ENCODE measurements around the gene GNA12. TPM values are rescaled to one million over a fixed set of nuclear protein-coding genes. Genes with fewer than 3 reads are reported as not detected.

GNA12 gene
- total and polyA plus RNA-seq, 9 of the 15 experiments (the other 6 are each of a cell fraction or from before 2014, with no cell fraction given): 0.65 to 32.7 (median 9.6) TPM

- TF ChIP-seq SMAD4 (CRISPR knock-in tag; conservative IDR thresholded peaks at IDR 0.05) (peak; percentile 50), ATF7 (IDR thresholded peaks at IDR 0.05) (no peak), RCOR1 (IDR thresholded peaks at IDR 0.05; ENCODE audit: borderline replicate concordance in 1 of 2, low read depth in 2 of 2, low read length in 2 of 2) (0 out of 4 replicates have a peak, but pooled peaks of 1 of the 2 experiments have one; percentile 34), ZNF785 (CRISPR knock-in tag; IDR thresholded peaks at IDR 0.05) (no peak), MEIS2 (IDR thresholded peaks at IDR 0.05; ENCODE audit: partially characterized antibody) (peak; percentile 10), MYC (IDR thresholded peaks at IDR 0.05; ENCODE audit: low read depth, low read length) (0 out of 2 replicates have a peak, but pooled peaks have one; percentile 31), MYC (CRISPR knock-in tag; IDR thresholded peaks at IDR 0.05; ENCODE audit: borderline replicate concordance, low read depth) (no peak), CBFA2T3 (IDR thresholded peaks at IDR 0.05) (peak; percentile 19; the same call in 1 of the 2 replicates), MEF2D (tag; conservative IDR thresholded peaks at IDR 0.05; ENCODE audit: low read depth) (peak; percentile 94), TBL1XR1 (IDR thresholded peaks at IDR 0.05; ENCODE audit: low read length in 2 of 2) (0 out of 4 replicates have a peak, but pooled peaks of 1 of the 2 experiments have one; percentile 21), ZNF583 (CRISPR knock-in tag; IDR thresholded peaks at IDR 0.05) (no peak), CBX8 (IDR thresholded peaks at IDR 0.05; ENCODE audit: borderline replicate concordance, extremely low read depth, low read depth, low read length, poor library complexity, severe bottlenecking) (no peak), ATF1 (CRISPR knock-in tag; IDR thresholded peaks at IDR 0.05) (no peak), ATF1 (tag; IDR thresholded peaks at IDR 0.05) (peak; percentile 24; the same call in 1 of the 2 replicates), LEF1 (IDR thresholded peaks at IDR 0.05) (0 out of 2 replicates have a peak, but pooled peaks have one; percentile 23), MAX (CRISPR knock-in tag; IDR thresholded peaks at IDR 0.05) (peak; percentile 54), BACH1 (tag; IDR thresholded peaks at IDR 0.05) (peak; percentile 40; the same call in 1 of the 2 replicates), HDAC2 (IDR thresholded peaks at IDR 0.05) (0 out of 2 replicates have a peak, but pooled peaks have one; percentile 18), CXXC5 (CRISPR knock-in tag; IDR thresholded peaks at IDR 0.05) (peak; percentile 27; the same call in 1 of the 2 replicates), EP300 (IDR thresholded peaks at IDR 0.05; ENCODE audit: low read length) (peak; percentile 23; the same call in 1 of the 2 replicates), TARDBP (IDR thresholded peaks at IDR 0.05) (no peak), YY1 (IDR thresholded peaks at IDR 0.05; ENCODE audit: borderline replicate concordance in 1 of 3, control insufficient read depth in 1 of 3, extremely low read depth in 1 of 3, insufficient read depth in 3 of 3, insufficient read length in 1 of 3, insufficient replicate concordance in 2 of 3, low read depth in 1 of 3, low read length in 2 of 3) (peak in 1 of 3 experiments; percentile 11), MNT (conservative IDR thresholded peaks at IDR 0.05) (peak in 1 of 2 experiments; percentile 48; a peak in 1 of 4 replicates)
Measured at GRCh38 chr7:2715341-2716231, 128.5 kb downstream of the GNA12 start (continued).

All from K562 (cell line).